ENCODE results near the gene FBXO21. TPM values are rescaled to one million over a fixed set of nuclear protein-coding genes. Genes with fewer than 3 reads are reported as not detected.

FBXO21 gene
- total and polyA plus RNA-seq, 2 of the 13 experiments (the other 11 are each of a cell fraction or from before 2014, with no cell fraction given), result 15.6 to 32.5 TPM

- DNase-seq (ENCODE audit: low spot score) (no peak), FAIRE-seq (no peak), ATAC-seq (no peak)
- ChIA-PET POLR2A (no interaction called here), CTCF (ENCODE audit: low intra/inter-chr PET ratio, low total read pairs) (no interaction called here)
- Histone ChIP-seq H3K9ac (ENCODE audit: insufficient read depth, low read depth, low read length) (no peak overlapping the region), H3K27ac (ENCODE audit: extremely low read length, insufficient read depth, low read length) (no peak overlapping the region), H2AFZ (ENCODE audit: low read length) (no peak overlapping the region), H3K79me2 (ENCODE audit: insufficient read depth, low read length) (no peaks in the 10 kb centered on the region), H3K4me1 (ENCODE audit: insufficient read depth, low read length) (no peaks in the 10 kb centered on the region), H3K9me3 (ENCODE audit: low read length) (no peaks in the 10 kb centered on the region), H3K27me3 (ENCODE audit: control insufficient read depth in 1 of 2, insufficient read depth in 2 of 2, low read length in 2 of 2) (peaks cover 3 to 44% of the 10 kb centered on the region in 2 experiments; a peak in 4 of 5 replicates), H4K20me1 (ENCODE audit: insufficient read depth, low read length) (no peaks in the 10 kb centered on the region), H3K4me2 (ENCODE audit: low read depth, low read length) (no peak overlapping the region), H3K36me3 (replicated peaks in 1 of 2; ENCODE audit: control insufficient read depth in 1 of 2, insufficient read depth in 2 of 2, low read length in 2 of 2) (no peaks in the 10 kb centered on the region), H3K4me3 (replicated peaks in 1 of 3; ENCODE audit: insufficient read depth in 1 of 3, low read depth in 2 of 3, low read length in 3 of 3) (no peak overlapping the region)
- no peak for TF ChIP-seq ZKSCAN5 (CRISPR knock-in tag; IDR thresholded peaks at IDR 0.05)
- no peak for TF ChIP-seq ZNF790 (CRISPR knock-in tag; IDR thresholded peaks at IDR 0.05; ENCODE audit: borderline replicate concordance)
- no peak for TF ChIP-seq POLR2A (IDR thresholded peaks at IDR 0.05; ENCODE audit: insufficient read depth in 1 of 2, low read depth in 2 of 2, low read length in 2 of 2)
- no peak for TF ChIP-seq ZNF180 (CRISPR knock-in tag; IDR thresholded peaks at IDR 0.05; ENCODE audit: borderline replicate concordance, low read depth)
- no peak for TF ChIP-seq NR2F1 (CRISPR knock-in tag; IDR thresholded peaks at IDR 0.05)
- WGBS (ENCODE audit: low lambda C conversion rate), result 26% methylated on average over 4 of the region's 7 CpGs
- in situ Hi-C loops (cut with HindIII; ENCODE audit: extremely low pct_ligation_motif_present, low pct_unique_long_range_greater_than_20kb) (loop anchor here (10.0 kb wide), 1 partner anchor 617 kb away; no protein-coding TSS in a partner anchor), intact Hi-C loops (cut with micrococcal nuclease; ENCODE audit: unreplicated experiment) (no loop called here)
- BruUV-seq (replicated peaks), result no TSS peak
These were observed 27.9 kb upstream of the FBXO21 start for GRCh38 chr12:117218149-117218548.

DNA sequence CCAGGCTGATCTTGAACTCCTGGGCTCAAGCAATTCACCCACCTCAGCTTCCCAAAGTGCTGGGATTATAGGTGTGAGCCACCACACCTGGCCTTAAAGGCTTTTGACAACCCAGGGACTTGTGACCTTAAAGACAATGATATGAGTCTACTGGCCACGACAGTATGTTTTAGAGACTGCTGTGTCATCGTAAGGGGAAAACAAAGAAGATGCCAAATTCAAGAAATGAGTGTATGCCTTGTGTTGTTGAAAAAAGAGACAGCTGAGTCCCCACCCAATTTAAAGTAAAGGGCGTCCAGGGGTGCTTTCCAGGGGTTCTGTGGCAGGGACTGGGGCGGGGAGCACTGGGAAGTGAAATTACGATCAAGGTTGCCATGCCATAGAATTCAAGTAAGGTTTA, 26.4 kb upstream of the FBXO21 start:
- Histone ChIP-seq H3K9me3 (ENCODE audit: low read length) (no peaks in the 10 kb centered on the region), H4K20me1 (ENCODE audit: insufficient read depth, low read length) (no peaks in the 10 kb centered on the region), H3K27me3 (ENCODE audit: control insufficient read depth in 1 of 2, insufficient read depth in 2 of 2, low read length in 2 of 2) (peaks cover 3 to 40% of the 10 kb centered on the region in 2 experiments; a peak in 3 of 5 replicates), H3K36me3 (replicated peaks in 1 of 2; ENCODE audit: control insufficient read depth in 1 of 2, insufficient read depth in 2 of 2, low read length in 2 of 2) (no peaks in the 10 kb centered on the region), H3K9ac (ENCODE audit: insufficient read depth, low read depth, low read length) (no peak overlapping the region), H3K4me3 (replicated peaks in 1 of 3; ENCODE audit: insufficient read depth in 1 of 3, low read depth in 2 of 3, low read length in 3 of 3) (no peak overlapping the region), H3K27ac (ENCODE audit: extremely low read length, insufficient read depth, low read length) (no peak overlapping the region), H3K79me2 (ENCODE audit: insufficient read depth, low read length) (no peaks in the 10 kb centered on the region), H3K4me2 (ENCODE audit: low read depth, low read length) (no peak overlapping the region), H3K4me1 (ENCODE audit: insufficient read depth, low read length) (no peaks in the 10 kb centered on the region), H2AFZ (ENCODE audit: low read length) (no peak overlapping the region)
- TF ChIP-seq, protein P1, sequence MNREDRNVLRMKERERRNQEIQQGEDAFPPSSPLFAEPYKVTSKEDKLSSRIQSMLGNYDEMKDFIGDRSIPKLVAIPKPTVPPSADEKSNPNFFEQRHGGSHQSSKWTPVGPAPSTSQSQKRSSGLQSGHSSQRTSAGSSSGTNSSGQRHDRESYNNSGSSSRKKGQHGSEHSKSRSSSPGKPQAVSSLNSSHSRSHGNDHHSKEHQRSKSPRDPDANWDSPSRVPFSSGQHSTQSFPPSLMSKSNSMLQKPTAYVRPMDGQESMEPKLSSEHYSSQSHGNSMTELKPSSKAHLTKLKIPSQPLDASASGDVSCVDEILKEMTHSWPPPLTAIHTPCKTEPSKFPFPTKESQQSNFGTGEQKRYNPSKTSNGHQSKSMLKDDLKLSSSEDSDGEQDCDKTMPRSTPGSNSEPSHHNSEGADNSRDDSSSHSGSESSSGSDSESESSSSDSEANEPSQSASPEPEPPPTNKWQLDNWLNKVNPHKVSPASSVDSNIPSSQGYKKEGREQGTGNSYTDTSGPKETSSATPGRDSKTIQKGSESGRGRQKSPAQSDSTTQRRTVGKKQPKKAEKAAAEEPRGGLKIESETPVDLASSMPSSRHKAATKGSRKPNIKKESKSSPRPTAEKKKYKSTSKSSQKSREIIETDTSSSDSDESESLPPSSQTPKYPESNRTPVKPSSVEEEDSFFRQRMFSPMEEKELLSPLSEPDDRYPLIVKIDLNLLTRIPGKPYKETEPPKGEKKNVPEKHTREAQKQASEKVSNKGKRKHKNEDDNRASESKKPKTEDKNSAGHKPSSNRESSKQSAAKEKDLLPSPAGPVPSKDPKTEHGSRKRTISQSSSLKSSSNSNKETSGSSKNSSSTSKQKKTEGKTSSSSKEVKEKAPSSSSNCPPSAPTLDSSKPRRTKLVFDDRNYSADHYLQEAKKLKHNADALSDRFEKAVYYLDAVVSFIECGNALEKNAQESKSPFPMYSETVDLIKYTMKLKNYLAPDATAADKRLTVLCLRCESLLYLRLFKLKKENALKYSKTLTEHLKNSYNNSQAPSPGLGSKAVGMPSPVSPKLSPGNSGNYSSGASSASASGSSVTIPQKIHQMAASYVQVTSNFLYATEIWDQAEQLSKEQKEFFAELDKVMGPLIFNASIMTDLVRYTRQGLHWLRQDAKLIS (CRISPR knock-in tag; IDR thresholded peaks at IDR 0.05), result no peak
- intact Hi-C loops (cut with micrococcal nuclease; ENCODE audit: unreplicated experiment), result no loop called here
- no peak for FAIRE-seq
- DNase-seq (ENCODE audit: low spot score), result no peak
- in situ Hi-C loops (cut with HindIII; ENCODE audit: extremely low pct_ligation_motif_present, low pct_unique_long_range_greater_than_20kb), result loop anchor here (10.0 kb wide), 1 partner anchor 618 kb away; no protein-coding TSS in a partner anchor
- POLR2A ChIA-PET, result no interaction called here
- ATAC-seq, result no peak
- BruUV-seq (replicated peaks), result no TSS peak
- CTCF ChIA-PET (ENCODE audit: low intra/inter-chr PET ratio, low total read pairs), result no interaction called here
- WGBS (ENCODE audit: low lambda C conversion rate), result 16% methylated on average over 5 of the region's 5 CpGs

Measured in HepG2 (cell line).